Astrocyte (in vitro differentiated cells and primary cell): Measurements from ENCODE around the gene PSMD9. TPM values are rescaled to one million over a fixed set of nuclear protein-coding genes. Genes with fewer than 3 reads are reported as not detected.

Experiments
- DNase-seq: peaks from one replicate; pipeline ENCODE4 v3.0.0-alpha.2; 2010; ENCODE audit warnings: low read depth
- FAIRE-seq: peaks from 2 replicates; lab custom pipeline; 2011; peaks lifted over from hg19 to GRCh38; lab: Jason Lieb, UNC
- H2AFZ ChIP-seq: 2 replicates; pipeline ENCODE4 v1.6.0; 2012; ENCODE audit warnings: low read depth, low read length, inconsistent platforms
- H3K27ac ChIP-seq: 2 replicates; pipeline ENCODE4 v1.5.1; 2011; ENCODE audit warnings: low read depth, low read length, inconsistent platforms
- H3K27me3 ChIP-seq: 2 replicates; pipeline ENCODE4 v1.6.0; 2011; ENCODE audit warnings: low read length, inconsistent platforms; ENCODE audit not compliant: insufficient read depth
- H3K36me3 ChIP-seq: 2 replicates; pipeline ENCODE4 v1.5.1; 2011; ENCODE audit warnings: low read length, inconsistent platforms; ENCODE audit not compliant: insufficient read depth
- H3K4me1 ChIP-seq: 2 replicates; pipeline ENCODE4 v1.5.1; 2011; ENCODE audit warnings: low read length, inconsistent platforms; ENCODE audit not compliant: insufficient read depth
- H3K4me2 ChIP-seq: 2 replicates; pipeline ENCODE4 v1.6.0; 2012; ENCODE audit warnings: low read length, inconsistent platforms
- H3K4me3 ChIP-seq: 2 replicates; pipeline ENCODE4 v1.5.1; 2011; ENCODE audit warnings: low read depth, mild to moderate bottlenecking, low read length, inconsistent platforms; ENCODE audit not compliant: insufficient read depth
- H3K79me2 ChIP-seq: 2 replicates; pipeline ENCODE4 v1.6.0; 2012; ENCODE audit warnings: mild to moderate bottlenecking, low read length, inconsistent platforms; ENCODE audit not compliant: insufficient read depth
- H3K9ac ChIP-seq: 2 replicates; pipeline ENCODE4 v1.6.0; 2012; ENCODE audit warnings: mild to moderate bottlenecking, low read length, inconsistent platforms
- H3K9me3 ChIP-seq: 2 replicates; pipeline ENCODE4 v1.5.1; 2012; ENCODE audit warnings: low read depth, mild to moderate bottlenecking, low read length, inconsistent platforms; ENCODE audit not compliant: insufficient read depth
- H4K20me1 ChIP-seq: 2 replicates; pipeline ENCODE4 v1.6.0; 2012; ENCODE audit warnings: low read length, inconsistent platforms; ENCODE audit not compliant: insufficient read depth
- H3K27ac Mint-ChIP-seq: one replicate; pipeline ENCODE4 v1.8.0; 2021; ENCODE audit warnings: mild to moderate bottlenecking, mixed read lengths; ENCODE audit not compliant: unreplicated experiment
- H3K27me3 Mint-ChIP-seq: one replicate; pipeline ENCODE4 v1.8.0; 2021; ENCODE audit warnings: low read depth, mixed read lengths; ENCODE audit not compliant: unreplicated experiment
- H3K36me3 Mint-ChIP-seq: one replicate; pipeline ENCODE4 v1.8.0; 2021; ENCODE audit warnings: low read depth, mixed read lengths; ENCODE audit not compliant: unreplicated experiment
- H3K4me1 Mint-ChIP-seq: one replicate; pipeline ENCODE4 v1.8.0; 2021; ENCODE audit warnings: low read depth, mixed read lengths; ENCODE audit not compliant: unreplicated experiment
- H3K4me3 Mint-ChIP-seq: one replicate; pipeline ENCODE4 v1.8.0; 2021; ENCODE audit warnings: mild to moderate bottlenecking, moderate library complexity, mixed read lengths; ENCODE audit not compliant: unreplicated experiment
- H3K9me3 Mint-ChIP-seq: one replicate; pipeline ENCODE4 v1.8.0; 2021; ENCODE audit warnings: mild to moderate bottlenecking, mixed read lengths; ENCODE audit not compliant: unreplicated experiment
- EZH2 ChIP-seq: IDR thresholded peaks from 2 replicates; pipeline ENCODE4 v1.6.1; 2012; ENCODE audit warnings: mild to moderate bottlenecking, low read length, inconsistent platforms; ENCODE audit not compliant: insufficient read depth
- total RNA-seq: library from RNA; stranded (reverse); gene quantifications from 2 replicates; pipeline ENCODE4 v1.2.1, GENCODE V29; 2021
- TF ChIP-seq, protein P1 (sequence below): IDR thresholded peaks from 2 replicates; pipeline ENCODE4 v1.5.1; 2011; ENCODE audit warnings: low read depth, mild to moderate bottlenecking, inconsistent platforms, low read length, moderate library complexity; ENCODE audit not compliant: insufficient read depth

The PSMD9 gene
- total RNA-seq, 1 donor from 2014 or later, result 63.4 TPM

DNA sequence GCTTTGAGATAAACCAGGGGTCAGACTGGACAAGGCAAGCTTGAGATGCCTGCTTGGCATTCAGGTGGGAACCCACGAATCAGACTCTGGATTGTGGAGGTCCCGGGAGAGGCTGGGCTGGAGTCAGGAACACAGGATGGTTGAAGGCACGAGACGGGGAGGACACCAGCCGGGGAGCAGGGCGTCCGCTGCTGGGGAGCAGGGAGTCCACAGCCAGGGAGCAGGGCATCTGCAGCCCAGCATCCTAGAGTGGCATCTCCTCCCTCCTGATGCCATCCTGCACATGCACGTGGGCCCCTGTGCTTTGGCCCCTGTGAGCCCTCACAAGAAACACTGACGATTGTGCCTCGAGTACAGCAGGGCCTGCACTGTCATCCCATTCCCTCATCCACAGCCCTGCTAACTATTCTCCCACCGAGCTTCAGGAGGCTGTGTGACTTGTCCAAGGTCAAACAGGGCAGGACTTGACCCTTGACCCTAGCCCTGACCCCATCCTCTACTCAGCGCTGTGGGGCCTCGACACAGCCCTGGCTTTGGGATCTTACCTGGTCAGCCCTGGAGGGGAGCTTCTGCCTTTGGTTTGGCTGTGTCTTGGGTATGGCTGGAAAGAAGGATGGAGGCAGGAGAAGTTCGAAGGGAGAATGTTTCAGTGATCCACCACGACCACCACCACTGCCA, 74.9 kb downstream of the PSMD9 start:
- H3K36me3 Mint-ChIP-seq, result peaks cover 38% of the 10 kb centered on the region
- H3K4me1 Mint-ChIP-seq, result peaks cover 5% of the 10 kb centered on the region
- Histone ChIP-seq H3K9me3 (no peaks in the 10 kb centered on the region), H2AFZ (no peak overlapping the region), H3K36me3 (peaks cover 2% of the 10 kb centered on the region), H3K9ac (no peak overlapping the region), H3K4me2 (no peak overlapping the region), H4K20me1 (no peaks in the 10 kb centered on the region), H3K4me3 (no peak overlapping the region), H3K27me3 (no peaks in the 10 kb centered on the region), H3K79me2 (no peaks in the 10 kb centered on the region), H3K4me1 (no peaks in the 10 kb centered on the region), H3K27ac (no peak overlapping the region)
- peaks cover 5% of the 10 kb centered on the region for H3K27me3 Mint-ChIP-seq
- no peak for FAIRE-seq
- H3K4me3 Mint-ChIP-seq, result no peak overlapping the region
- TF ChIP-seq, protein P1, sequence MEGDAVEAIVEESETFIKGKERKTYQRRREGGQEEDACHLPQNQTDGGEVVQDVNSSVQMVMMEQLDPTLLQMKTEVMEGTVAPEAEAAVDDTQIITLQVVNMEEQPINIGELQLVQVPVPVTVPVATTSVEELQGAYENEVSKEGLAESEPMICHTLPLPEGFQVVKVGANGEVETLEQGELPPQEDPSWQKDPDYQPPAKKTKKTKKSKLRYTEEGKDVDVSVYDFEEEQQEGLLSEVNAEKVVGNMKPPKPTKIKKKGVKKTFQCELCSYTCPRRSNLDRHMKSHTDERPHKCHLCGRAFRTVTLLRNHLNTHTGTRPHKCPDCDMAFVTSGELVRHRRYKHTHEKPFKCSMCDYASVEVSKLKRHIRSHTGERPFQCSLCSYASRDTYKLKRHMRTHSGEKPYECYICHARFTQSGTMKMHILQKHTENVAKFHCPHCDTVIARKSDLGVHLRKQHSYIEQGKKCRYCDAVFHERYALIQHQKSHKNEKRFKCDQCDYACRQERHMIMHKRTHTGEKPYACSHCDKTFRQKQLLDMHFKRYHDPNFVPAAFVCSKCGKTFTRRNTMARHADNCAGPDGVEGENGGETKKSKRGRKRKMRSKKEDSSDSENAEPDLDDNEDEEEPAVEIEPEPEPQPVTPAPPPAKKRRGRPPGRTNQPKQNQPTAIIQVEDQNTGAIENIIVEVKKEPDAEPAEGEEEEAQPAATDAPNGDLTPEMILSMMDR, result no peak
- TF ChIP-seq EZH2, result no peak
- H3K27ac Mint-ChIP-seq, result no peak overlapping the region
- no peak for DNase-seq
- H3K9me3 Mint-ChIP-seq, result no peaks in the 10 kb centered on the region

DNA sequence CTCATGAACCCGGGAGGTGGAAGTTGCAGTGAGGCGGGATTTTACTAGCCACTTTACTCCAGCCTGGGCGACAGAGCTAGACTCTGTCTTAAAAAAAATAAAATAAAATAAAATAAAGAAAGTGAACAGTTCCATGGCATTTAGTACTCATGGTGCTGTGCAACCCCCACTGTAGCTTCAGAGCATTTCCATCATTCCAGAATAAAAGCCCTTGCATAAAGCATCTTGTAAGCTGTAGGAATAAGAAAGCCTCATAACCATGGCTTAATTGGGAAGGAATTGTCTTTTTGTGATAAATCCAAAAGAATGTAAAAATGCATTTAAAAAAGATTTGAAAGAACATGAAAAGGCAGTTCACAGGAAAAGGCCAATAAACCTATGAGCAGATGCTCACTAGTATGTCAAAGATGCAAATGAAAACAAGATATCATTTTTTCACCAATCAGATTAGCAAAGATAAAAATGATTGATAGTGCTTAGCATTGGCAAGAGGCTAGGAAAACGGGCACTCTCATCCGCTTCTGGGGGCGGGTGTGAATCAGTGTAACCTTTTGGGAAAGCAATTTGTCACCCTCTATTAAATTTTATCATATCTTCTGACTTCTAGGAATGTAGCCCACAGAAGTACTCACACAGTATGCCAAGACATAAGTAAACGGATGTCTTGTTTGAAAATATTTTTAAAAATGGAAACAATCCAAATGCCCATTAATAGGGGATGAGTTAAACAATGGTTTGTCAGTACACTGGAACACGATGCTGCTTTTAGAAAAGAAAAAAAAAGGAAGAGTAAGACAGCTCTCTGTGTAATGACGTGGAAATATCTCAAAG, 76.4 kb downstream of the PSMD9 start:
- Histone ChIP-seq H3K79me2 (no peaks in the 10 kb centered on the region), H4K20me1 (no peaks in the 10 kb centered on the region), H3K4me2 (no peak overlapping the region), H3K9me3 (no peaks in the 10 kb centered on the region), H3K9ac (no peak overlapping the region), H3K27me3 (no peaks in the 10 kb centered on the region), H2AFZ (no peak overlapping the region), H3K36me3 (peaks cover 2% of the 10 kb centered on the region), H3K4me1 (no peaks in the 10 kb centered on the region), H3K27ac (no peak overlapping the region), H3K4me3 (no peak overlapping the region)
- DNase-seq (peak; percentile 92), FAIRE-seq (no peak)
- H3K4me1 Mint-ChIP-seq, result no peaks in the 10 kb centered on the region
- TF ChIP-seq, protein P1, result no peak
- TF ChIP-seq EZH2, result no peak
- peaks cover 43% of the 10 kb centered on the region for H3K36me3 Mint-ChIP-seq
- H3K4me3 Mint-ChIP-seq, result no peak overlapping the region
- H3K27ac Mint-ChIP-seq, result no peak overlapping the region
- H3K27me3 Mint-ChIP-seq, result peaks cover 5% of the 10 kb centered on the region
- no peaks in the 10 kb centered on the region for H3K9me3 Mint-ChIP-seq

DNA sequence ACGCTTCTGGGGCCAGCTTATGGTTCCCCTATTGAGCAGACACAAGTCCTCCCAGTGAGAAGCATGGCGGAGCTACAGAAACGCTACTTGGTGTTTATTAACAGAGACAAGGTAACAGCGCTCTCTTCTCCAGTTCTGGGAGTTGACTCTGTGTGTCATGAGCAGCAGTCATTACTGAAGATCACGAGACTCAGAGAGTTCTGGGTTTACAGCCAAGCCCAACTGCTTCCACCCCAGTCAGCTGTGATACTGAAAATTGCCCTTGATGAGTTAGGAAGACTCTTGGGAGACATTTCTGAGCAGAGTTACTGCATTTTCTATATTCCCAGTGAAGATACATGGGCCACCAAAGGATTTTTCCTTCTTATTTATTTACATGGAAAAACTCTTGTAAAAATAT, 78.4 kb downstream of the PSMD9 start:
- Histone ChIP-seq H3K27me3 (no peaks in the 10 kb centered on the region), H3K9ac (no peak overlapping the region), H3K79me2 (no peaks in the 10 kb centered on the region), H2AFZ (no peak overlapping the region), H3K9me3 (no peaks in the 10 kb centered on the region), H3K4me3 (no peak overlapping the region), H3K4me1 (no peaks in the 10 kb centered on the region), H4K20me1 (no peaks in the 10 kb centered on the region), H3K27ac (no peak overlapping the region), H3K4me2 (no peak overlapping the region), H3K36me3 (peaks cover 2% of the 10 kb centered on the region)
- H3K9me3 Mint-ChIP-seq, result peaks cover 2% of the 10 kb centered on the region
- no peaks in the 10 kb centered on the region for H3K4me1 Mint-ChIP-seq
- TF ChIP-seq, protein P1, result no peak
- no peak for TF ChIP-seq EZH2
- H3K36me3 Mint-ChIP-seq, result peaks cover 52% of the 10 kb centered on the region
- no peak overlapping the region for H3K27ac Mint-ChIP-seq
- FAIRE-seq (no peak), DNase-seq (no peak)
- no peak overlapping the region for H3K4me3 Mint-ChIP-seq
- H3K27me3 Mint-ChIP-seq, result peaks cover 5% of the 10 kb centered on the region
